GM23248 (cell line): Measurements from ENCODE around the gene SCYGR1.

Experiments used
- EZH2 ChIP-seq: fragments of 200-600 bp; sonication (generic); IDR thresholded peaks from 2 replicates; pipeline ENCODE4 v1.6.1; 2018; ENCODE audit warnings: antibody characterized with exemption, mild to moderate bottlenecking; ENCODE audit not compliant: insufficient read depth, poor library complexity, severe bottlenecking
- EZH2phosphoT487 ChIP-seq: fragments of 200-600 bp; sonication (generic); IDR thresholded peaks from 2 replicates; pipeline ENCODE4 v1.6.1; 2018; ENCODE audit warnings: antibody characterized with exemption, moderate library complexity, mild to moderate bottlenecking, low read depth; ENCODE audit not compliant: insufficient read depth

- no peak for TF ChIP-seq EZH2
- TF ChIP-seq EZH2phosphoT487 = no peak
Observed at GRCh38 chr2:227365833-227366232, 21.9 kb downstream of the SCYGR1 start.
